SK-MEL-5 (cell line): ENCODE data around the gene BAX. TPM values are rescaled to one million over a fixed set of nuclear protein-coding genes. Genes with fewer than 3 reads are reported as not detected.

Source experiments
- DNase-seq: peaks from one replicate; pipeline ENCODE4 v3.0.0-alpha.2; 2016; ENCODE audit warnings: low read depth, low spot score
- in situ Hi-C: cut with HindIII; loops from 2 replicates; pipeline ENCODE4 v1.10.0; 2016; ENCODE audit warnings: low sequenced_read_pairs, high pct_unique_total_duplicates, low pct_unique_long_range_greater_than_20kb
- small RNA-seq, 2 experiments: library from RNA; depleted of rRNA; stranded (forward); fragments of <200 nt; gene quantifications; one replicate each; pipeline ENCODE3, GENCODE V24; 2014
- total RNA-seq: library from RNA; depleted of rRNA; stranded (reverse); fragments of >200 nt; shearing (Covaris generic); gene quantifications from 2 replicates; pipeline ENCODE4 v1.2.3, GENCODE V29; 2014; rRNA removed

BAX gene
- total RNA-seq, 1 experiment from 2014 or later, result 90.3 TPM

- DNase-seq, result no peak
- in situ Hi-C loops, result no loop called here
Observed at GRCh38 chr19:48992581-48993174, 38.0 kb downstream of the BAX start.

GRCh38 chr19:48993175-48994034 is 38.7 kb downstream of the BAX start, which contains the start of the genes GYS1 and RUVBL2:
TSS of gene GYS1 (minus strand) at chr19:48993309. CDS start at chr19:48993112, 197 bp downstream.
TSS of gene RUVBL2 (plus strand) at chr19:48993887. CDS start at chr19:48993912, 25 bp downstream.
- in situ Hi-C loops, result no loop called here
- peak; percentile 99 for DNase-seq

GRCh38 chr19:48994035-48994386 is 39.3 kb downstream of the BAX start:
- in situ Hi-C loops, result no loop called here
- no peak for DNase-seq

- in situ Hi-C loops, result no loop called here
- peak; percentile 90 for DNase-seq
Observed at GRCh38 chr19:48997972-48998371, 43.3 kb downstream of the BAX start.

GRCh38 chr19:48999481-49000325 is 45.0 kb downstream of the BAX start:
- peak; percentile 82 for DNase-seq
- in situ Hi-C loops, result no loop called here

- no peak for DNase-seq
- in situ Hi-C loops, result no loop called here
Observed at GRCh38 chr19:49004133-49004532, 49.5 kb downstream of the BAX start.

- in situ Hi-C loops, result no loop called here
- DNase-seq, result no peak
Observed at GRCh38 chr19:49004964-49005614, 50.4 kb downstream of the BAX start.

GRCh38 chr19:49006905-49007304 is 52.2 kb downstream of the BAX start:
- DNase-seq, result no peak
- in situ Hi-C loops, result no loop called here

- DNase-seq, result no peak
- in situ Hi-C loops, result no loop called here
Observed at GRCh38 chr19:49009828-49010227, 55.2 kb downstream of the BAX start.

GRCh38 chr19:49010453-49010852 is 55.8 kb downstream of the BAX start:
- in situ Hi-C loops, result no loop called here
- DNase-seq, result no peak

- peak; percentile 83 for DNase-seq
- in situ Hi-C loops, result no loop called here
Observed at GRCh38 chr19:49011194-49011593, 56.5 kb downstream of the BAX start.

Small RNAs within 50 kb of the gene (small RNA-seq; reads per million reads assigned to genes)
- gene AC026803.1 (0 reads per million in 2 experiments), gene MIR6798 (0 to 0.05 reads per million in 2 experiments)

Other genes with a start within 250 kb of the BAX start
- gene MAMSTR, start 235.2 kb upstream of the BAX start, total RNA-seq, result 0.35 and 0.50 TPM in 2 replicates
- 0.71 and 1.2 TPM in 2 replicates for gene RASIP1, start 214.3 kb upstream of the BAX start, total RNA-seq
- not detected in 2 replicates for gene IZUMO1, start 208.0 kb upstream of the BAX start, total RNA-seq
- gene FUT1, start 202.2 kb upstream of the BAX start, total RNA-seq, result 0.11 and 0.16 TPM in 2 replicates
- not detected in 2 replicates for gene FGF21, start 199.4 kb upstream of the BAX start, total RNA-seq
- gene BCAT2, start 143.8 kb upstream of the BAX start, total RNA-seq, result 12.5 and 14.4 TPM in 2 replicates
- 53.9 and 58.9 TPM in 2 replicates for gene HSD17B14, start 118.4 kb upstream of the BAX start, total RNA-seq
- 3.0 and 3.1 TPM in 2 replicates for gene PLEKHA4, start 86.3 kb upstream of the BAX start, total RNA-seq
- gene PPP1R15A, start 82.5 kb upstream of the BAX start, total RNA-seq, result 26.3 and 30.2 TPM in 2 replicates
- gene TULP2, start 56.1 kb upstream of the BAX start, total RNA-seq, result not detected in 2 replicates
- gene NUCB1, start 54.6 kb upstream of the BAX start, total RNA-seq, result 164 and 168 TPM in 2 replicates
- gene DHDH, start 21.2 kb upstream of the BAX start, total RNA-seq, result 0.24 and 0.45 TPM in 2 replicates
- gene FTL, start 10.4 kb downstream of the BAX start, total RNA-seq, result 1,840 and 1,902 TPM in 2 replicates
- 29.3 and 33.1 TPM in 2 replicates for gene GYS1, start 38.4 kb downstream of the BAX start, total RNA-seq
- 199 and 203 TPM in 2 replicates for gene RUVBL2, start 39.0 kb downstream of the BAX start, total RNA-seq
- not detected in 2 replicates for gene LHB, start 62.2 kb downstream of the BAX start, total RNA-seq
- gene CGB3, start 69.5 kb downstream of the BAX start, total RNA-seq, result not detected in 2 replicates
- gene CGB2, start 77.0 kb downstream of the BAX start, total RNA-seq, result not detected in 2 replicates
- not detected in 2 replicates for gene CGB1, start 82.0 kb downstream of the BAX start, total RNA-seq
- gene CGB5, start 89.0 kb downstream of the BAX start, total RNA-seq, result not detected in 2 replicates
- not detected in 2 replicates for gene CGB8, start 94.2 kb downstream of the BAX start, total RNA-seq
- gene CGB7, start 102.9 kb downstream of the BAX start, total RNA-seq, result not detected in 2 replicates
- gene NTF4, start 109.9 kb downstream of the BAX start, total RNA-seq, result not detected in 2 replicates
- gene KCNA7, start 117.8 kb downstream of the BAX start, total RNA-seq, result 0.03 TPM in 2 replicates
- 141 and 179 TPM in 2 replicates for gene SNRNP70, start 130.6 kb downstream of the BAX start, total RNA-seq
- 5.6 and 6.4 TPM in 2 replicates for gene LIN7B, start 159.5 kb downstream of the BAX start, total RNA-seq
- 1.1 and 1.8 TPM in 2 replicates for gene C19orf73, start 164.3 kb downstream of the BAX start, total RNA-seq
- gene PPFIA3, start 164.7 kb downstream of the BAX start, total RNA-seq, result 8.8 and 9.9 TPM in 2 replicates
- not detected in 2 replicates for gene HRC, start 200.5 kb downstream of the BAX start, total RNA-seq
- gene TRPM4, start 202.9 kb downstream of the BAX start, total RNA-seq, result 3.4 and 3.5 TPM in 2 replicates